Karpas-422 (cell line): ENCODE measurements around the gene ADAM10. TPM values are rescaled to one million over a fixed set of nuclear protein-coding genes. Genes with fewer than 3 reads are reported as not detected.
"Not testable (repeated sequence)": the region's sequence is repeated elsewhere in the genome, so short reads cannot be mapped to it uniquely, and the experiment has no call there.

Source experiments
- DNase-seq: peaks from one replicate; pipeline ENCODE4 v3.0.0-alpha.2; 2015
- H2AFZ ChIP-seq: fragments of 200-600 bp; sonication (generic); 2 replicates; pipeline ENCODE4 v1.6.1; 2014; ENCODE audit warnings: antibody characterized with exemption, low read length, mixed read lengths
- H3K27ac ChIP-seq: fragments of 200-600 bp; sonication (generic); 2 replicates; pipeline ENCODE4 v1.5.1; 2014; ENCODE audit warnings: mild to moderate bottlenecking, low read length, moderate library complexity
- H3K27me3 ChIP-seq: fragments of 200-600 bp; sonication (generic); 2 replicates; pipeline ENCODE4 v1.6.1; 2014; ENCODE audit warnings: low read length, mixed read lengths
- H3K36me3 ChIP-seq: fragments of 200-600 bp; sonication (generic); 2 replicates; pipeline ENCODE4 v1.6.1; 2014; ENCODE audit warnings: low read length, mixed read lengths; ENCODE audit not compliant: insufficient read depth
- H3K4me1 ChIP-seq: fragments of 200-600 bp; sonication (generic); 2 replicates; pipeline ENCODE4 v1.6.1; 2014; ENCODE audit warnings: mild to moderate bottlenecking, low read length, mixed read lengths
- H3K4me2 ChIP-seq: fragments of 200-600 bp; sonication (generic); 2 replicates; pipeline ENCODE4 v1.6.1; 2014; ENCODE audit warnings: low read length, low read depth, mild to moderate bottlenecking; ENCODE audit not compliant: poor library complexity, severe bottlenecking
- H3K4me3 ChIP-seq: fragments of 200-600 bp; sonication (generic); 2 replicates; pipeline ENCODE4 v1.5.1; 2014; ENCODE audit warnings: mild to moderate bottlenecking, antibody characterized with exemption, low read length, mixed read lengths
- H3K79me2 ChIP-seq: fragments of 200-600 bp; sonication (generic); 2 replicates; pipeline ENCODE4 v1.6.1; 2014; ENCODE audit warnings: mild to moderate bottlenecking, low read length, mixed read lengths
- H3K9ac ChIP-seq: fragments of 200-600 bp; sonication (generic); 2 replicates; pipeline ENCODE4 v1.6.0; 2014; ENCODE audit warnings: low read length
- H3K9me2 ChIP-seq: fragments of 200-600 bp; sonication (generic), shearing (Covaris generic); replicated peaks from 2 replicates; pipeline ENCODE4 v1.6.0; 2014; ENCODE audit warnings: mild to moderate bottlenecking, low read length, moderate library complexity; ENCODE audit not compliant: insufficient read depth
- H3K9me3 ChIP-seq: fragments of 300-700, 200-600 bp; sonication (generic); 2 replicates; pipeline ENCODE4 v1.6.1; 2014; ENCODE audit warnings: low read length, mixed read lengths
- H4K20me1 ChIP-seq: fragments of 200-600 bp; sonication (generic); 2 replicates; pipeline ENCODE4 v1.6.1; 2014; ENCODE audit warnings: mild to moderate bottlenecking, antibody characterized with exemption, low read length, low read depth; ENCODE audit not compliant: insufficient read depth
- total RNA-seq: library from RNA; depleted of rRNA; stranded (reverse); fragments of >200 nt; shearing (Covaris generic); gene quantifications from 2 replicates; pipeline ENCODE4 v1.2.3, GENCODE V29; 2014; ENCODE audit warnings: low replicate concordance

ADAM10 gene
- total RNA-seq, 1 experiment from 2014 or later, result 122 TPM

DNA sequence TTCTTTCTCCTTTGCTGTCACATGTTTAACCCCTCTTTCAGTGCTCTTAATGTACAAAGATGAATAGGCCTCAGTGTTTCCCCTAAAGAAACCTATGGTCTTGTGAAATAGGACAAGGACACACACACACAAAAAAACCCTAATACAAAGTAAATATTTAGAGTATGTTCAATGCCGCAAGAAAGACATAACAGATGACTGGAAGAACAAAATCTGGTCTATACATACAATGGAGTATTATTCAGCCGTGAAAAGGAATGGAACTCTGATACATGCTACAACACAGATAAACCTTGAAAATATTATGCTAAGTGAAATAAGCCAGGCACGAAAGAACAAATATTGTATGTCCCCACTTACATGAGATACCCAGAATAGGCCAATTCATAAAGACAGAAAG lies 123.1 kb downstream of the ADAM10 start:
- H3K36me3 ChIP-seq, result peaks cover 38% of the 10 kb centered on the region
- H3K27ac ChIP-seq, result no peak overlapping the region

DNA sequence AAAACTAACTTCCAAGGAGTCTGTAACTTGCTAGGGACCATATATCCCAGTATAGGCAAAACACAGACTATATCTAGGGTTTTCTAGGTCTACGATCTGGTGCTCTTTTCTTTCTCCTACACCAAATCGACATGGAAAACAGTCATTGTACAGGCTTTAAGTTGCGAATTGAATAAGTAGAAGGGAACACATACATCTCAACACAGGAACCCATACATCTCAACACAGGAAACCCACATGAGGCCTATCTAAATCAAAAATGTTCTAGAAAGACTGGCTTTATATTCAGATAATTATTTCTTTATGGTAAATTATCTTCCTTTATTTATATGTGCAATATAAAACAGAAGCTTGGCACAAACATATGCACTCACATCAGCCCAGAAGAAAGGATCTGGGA lies 126.6 kb downstream of the ADAM10 start:
- Histone ChIP-seq H3K4me3 (no peak overlapping the region), H3K9me2 (no peaks in the 10 kb centered on the region), H2AFZ (no peak overlapping the region), H4K20me1 (no peaks in the 10 kb centered on the region), H3K9me3 (no peaks in the 10 kb centered on the region), H3K27me3 (no peaks in the 10 kb centered on the region), H3K4me1 (peaks cover 4% of the 10 kb centered on the region; the same call in 1 of the 2 replicates), H3K27ac (no peak overlapping the region), H3K36me3 (peaks cover 50% of the 10 kb centered on the region), H3K79me2 (peaks cover 66% of the 10 kb centered on the region), H3K4me2 (no peak overlapping the region), H3K9ac (no peak overlapping the region)
- no peak for DNase-seq

More for the DNA sequence above, 123.1 kb downstream of the ADAM10 start:
- Histone ChIP-seq H3K9me2 (no peaks in the 10 kb centered on the region), H3K4me1 (peaks cover 16% of the 10 kb centered on the region), H3K4me2 (no peak overlapping the region), H3K4me3 (no peak overlapping the region), H3K27me3 (no peaks in the 10 kb centered on the region), H3K9me3 (no peaks in the 10 kb centered on the region), H3K9ac (no peak overlapping the region), H3K79me2 (peaks cover 80% of the 10 kb centered on the region), H2AFZ (no peak overlapping the region), H4K20me1 (no peaks in the 10 kb centered on the region)
- no peak for DNase-seq

GRCh38 chr15:58620268-58620667 lies 129.2 kb downstream of the ADAM10 start:
- not testable (repeated sequence) for DNase-seq, H3K9me2 ChIP-seq, H3K4me2 ChIP-seq, H3K27ac ChIP-seq, H3K4me3 ChIP-seq, H3K4me1 ChIP-seq, H4K20me1 ChIP-seq, H2AFZ ChIP-seq, H3K27me3 ChIP-seq, H3K9me3 ChIP-seq, H3K9ac ChIP-seq
- peaks cover 65% of the 10 kb centered on the region for H3K79me2 ChIP-seq
- peaks cover 36% of the 10 kb centered on the region; the same call in 1 of the 2 replicates for H3K36me3 ChIP-seq

DNA sequence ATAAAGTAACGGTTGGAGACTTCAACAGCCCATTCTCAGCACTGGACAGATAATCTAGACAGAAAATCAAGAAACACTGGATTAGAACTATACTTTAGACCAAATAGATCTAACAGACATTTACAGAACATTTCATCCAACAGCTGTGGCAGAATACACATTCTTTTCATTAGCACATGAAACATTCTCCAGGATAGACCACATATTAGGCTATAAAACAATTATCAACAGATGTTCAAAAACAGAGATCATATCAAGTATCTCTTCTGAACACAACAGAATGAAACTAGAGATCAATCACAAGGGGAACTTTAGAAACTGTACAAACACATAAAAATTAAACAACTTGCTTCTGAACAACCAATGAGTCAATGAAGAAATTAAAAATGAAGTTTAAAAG lies 133.3 kb downstream of the ADAM10 start:
- Histone ChIP-seq H3K4me2 (no peak overlapping the region), H3K4me1 (no peaks in the 10 kb centered on the region), H3K9me3 (no peaks in the 10 kb centered on the region), H3K79me2 (peaks cover 63% of the 10 kb centered on the region), H2AFZ (no peak overlapping the region), H4K20me1 (no peaks in the 10 kb centered on the region), H3K27ac (no peak overlapping the region), H3K27me3 (no peaks in the 10 kb centered on the region), H3K9ac (no peak overlapping the region), H3K9me2 (no peaks in the 10 kb centered on the region), H3K36me3 (peaks cover 26% of the 10 kb centered on the region; the same call in 1 of the 2 replicates), H3K4me3 (no peak overlapping the region)
- no peak for DNase-seq

DNA sequence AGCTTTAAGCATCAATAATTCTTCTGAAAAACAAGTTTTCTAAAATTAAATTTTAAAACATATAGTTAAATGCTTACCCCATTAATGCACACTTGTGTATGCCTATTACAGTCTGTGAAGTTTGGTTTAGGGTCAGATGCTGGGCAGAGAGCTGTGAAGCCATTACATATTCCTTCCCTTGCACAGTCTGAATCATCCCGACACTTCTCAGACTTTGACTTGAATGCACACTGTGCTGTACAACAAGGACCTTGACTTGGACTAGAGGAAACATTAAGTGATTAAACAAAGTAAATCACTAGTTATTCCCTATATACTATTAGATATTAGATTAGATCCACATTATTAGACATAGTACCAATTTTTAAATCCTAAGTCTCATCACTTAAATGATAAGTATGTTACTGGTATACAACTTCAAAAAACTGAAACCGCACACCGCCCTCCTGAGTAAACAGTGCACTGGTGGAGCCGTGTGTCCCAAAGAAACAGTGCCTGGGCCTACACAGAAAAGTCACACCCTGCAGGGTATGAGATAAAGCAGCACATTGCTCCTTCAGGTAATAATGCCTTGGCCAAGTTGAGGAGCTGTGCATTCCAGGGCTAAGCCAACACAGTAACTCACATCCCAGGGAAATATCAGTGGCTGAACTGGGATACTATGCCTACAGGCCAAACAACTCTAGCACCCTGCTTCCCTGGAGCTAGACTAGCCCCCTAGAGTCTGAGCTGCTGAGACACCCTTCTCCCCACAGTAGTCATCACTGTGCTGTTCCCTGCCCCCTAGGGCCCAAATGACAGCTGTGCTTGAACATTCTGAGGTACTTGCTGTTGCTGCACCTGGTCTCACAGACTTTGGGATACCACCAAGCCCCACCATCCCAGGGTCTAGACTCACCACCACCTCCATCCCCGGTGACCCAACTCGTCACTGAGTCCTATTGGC lies 137.5 kb downstream of the ADAM10 start:
- Histone ChIP-seq H3K4me3 (no peak overlapping the region), H3K27ac (no peak overlapping the region), H3K27me3 (no peaks in the 10 kb centered on the region), H4K20me1 (no peaks in the 10 kb centered on the region), H3K9ac (no peak overlapping the region), H3K9me3 (no peaks in the 10 kb centered on the region), H3K4me2 (no peak overlapping the region), H3K4me1 (no peaks in the 10 kb centered on the region), H3K36me3 (peaks cover 20% of the 10 kb centered on the region; the same call in 1 of the 2 replicates), H2AFZ (no peak overlapping the region), H3K9me2 (no peaks in the 10 kb centered on the region), H3K79me2 (peaks cover 63% of the 10 kb centered on the region)
- no peak for DNase-seq

GRCh38 chr15:58608711-58609110 lies 140.8 kb downstream of the ADAM10 start:
- no peak overlapping the region for H3K27ac ChIP-seq

GRCh38 chr15:58608129-58608590 lies 141.3 kb downstream of the ADAM10 start:
- Histone ChIP-seq H3K4me1 (no peaks in the 10 kb centered on the region), H4K20me1 (no peaks in the 10 kb centered on the region), H2AFZ (no peak overlapping the region), H3K9me2 (no peaks in the 10 kb centered on the region), H3K9ac (no peak overlapping the region), H3K79me2 (peaks cover 57% of the 10 kb centered on the region), H3K4me3 (no peak overlapping the region), H3K36me3 (peaks cover 24% of the 10 kb centered on the region; the same call in 1 of the 2 replicates), H3K9me3 (no peaks in the 10 kb centered on the region), H3K27ac (no peak overlapping the region), H3K27me3 (no peaks in the 10 kb centered on the region), H3K4me2 (no peak overlapping the region)
- no peak for DNase-seq

More at GRCh38 chr15:58608711-58609110, 140.8 kb downstream of the ADAM10 start:
- DNase-seq, result no peak
- Histone ChIP-seq H3K9me2 (no peaks in the 10 kb centered on the region), H3K4me1 (no peaks in the 10 kb centered on the region), H3K27me3 (no peaks in the 10 kb centered on the region), H3K4me2 (no peak overlapping the region), H3K79me2 (peaks cover 58% of the 10 kb centered on the region), H3K36me3 (peaks cover 21% of the 10 kb centered on the region; the same call in 1 of the 2 replicates), H3K4me3 (no peak overlapping the region), H3K9ac (no peak overlapping the region), H3K9me3 (no peaks in the 10 kb centered on the region), H2AFZ (no peak overlapping the region), H4K20me1 (no peaks in the 10 kb centered on the region)

DNA sequence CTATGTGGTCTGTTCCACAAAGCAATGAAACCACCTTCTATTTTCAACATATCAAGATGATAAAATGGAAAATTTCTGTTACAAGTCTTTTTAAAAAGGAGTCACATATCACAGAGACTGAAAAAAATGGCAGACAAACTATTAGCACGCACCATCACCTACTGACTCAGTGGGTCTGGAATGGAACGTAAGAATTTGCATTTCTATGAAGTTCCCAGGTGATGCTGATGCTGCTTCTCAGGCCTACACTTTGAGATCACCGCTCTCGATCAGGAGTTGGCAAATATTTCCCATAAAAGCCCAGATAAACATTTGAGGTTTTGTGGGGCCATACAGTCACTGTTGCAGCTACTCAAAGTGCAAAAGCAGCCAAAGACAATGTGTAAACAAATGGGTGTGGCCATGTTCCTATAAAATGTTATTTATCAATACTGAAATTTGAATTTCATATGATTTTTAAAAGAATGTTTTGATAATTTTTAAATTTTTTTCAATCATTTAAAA lies 142.9 kb downstream of the ADAM10 start:
- H3K9ac ChIP-seq, result no peak overlapping the region
- no peaks in the 10 kb centered on the region for H3K27me3 ChIP-seq
- DNase-seq, result no peak
- H3K9me2 ChIP-seq, result no peaks in the 10 kb centered on the region
- no peak overlapping the region for H3K4me2 ChIP-seq
- H3K4me3 ChIP-seq, result no peak overlapping the region
- no peaks in the 10 kb centered on the region for H4K20me1 ChIP-seq
- H3K79me2 ChIP-seq, result peaks cover 44% of the 10 kb centered on the region
- H3K9me3 ChIP-seq, result no peaks in the 10 kb centered on the region
- H3K27ac ChIP-seq, result no peak overlapping the region
- H3K4me1 ChIP-seq, result no peaks in the 10 kb centered on the region
- H3K36me3 ChIP-seq, result peaks cover 26% of the 10 kb centered on the region; the same call in 1 of the 2 replicates
- no peak overlapping the region for H2AFZ ChIP-seq
